H7 (cell line): Measurements from ENCODE around the gene MAGEB2. TPM values are rescaled to one million over a fixed set of nuclear protein-coding genes. Genes with fewer than 3 reads are reported as not detected.

Source experiments
- DNase-seq: peaks from one replicate; pipeline ENCODE4 v3.0.0; 2012
- H3K27me3 ChIP-seq: 2 replicates; pipeline ENCODE4 v1.6.0; 2011; ENCODE audit warnings: mild to moderate bottlenecking, low read length; ENCODE audit not compliant: control insufficient read depth, insufficient read depth
- H3K36me3 ChIP-seq: replicated peaks from 2 replicates; pipeline ENCODE4 v1.5.1; 2011; ENCODE audit warnings: low read length; ENCODE audit not compliant: control insufficient read depth, insufficient read depth
- H3K4me3 ChIP-seq: 2 replicates; pipeline ENCODE4 v1.5.1; 2011; ENCODE audit warnings: low read depth, mild to moderate bottlenecking, control low read depth, low read length, moderate library complexity; ENCODE audit not compliant: insufficient read depth
- total RNA-seq: library from RNA; depleted of rRNA; stranded (reverse); fragments of >200 nt; shearing (Covaris generic); gene quantifications from 2 replicates; pipeline ENCODE4 v1.2.3, GENCODE V29; 2014; rRNA removed

Gene MAGEB2
- total RNA-seq, 1 experiment from 2014 or later, result 0.35 TPM

GRCh38 chrX:30246769-30247489 lies 31.6 kb downstream of the MAGEB2 start, which contains the start of gene MAGEB1:
Gene MAGEB1, plus strand, starts transcription at chrX:30247146. Its CDS starts 3,348 bp downstream, at chrX:30250494.
- no peak within 1 kb of the TSS for H3K4me3 ChIP-seq
- DNase-seq, result peak; percentile 74
- H3K36me3 ChIP-seq, result no peaks in the 10 kb centered on the region
- no peaks in the 10 kb centered on the region for H3K27me3 ChIP-seq

- no peaks in the 10 kb centered on the region for H3K27me3 ChIP-seq
- H3K4me3 ChIP-seq, result no peak overlapping the region
- H3K36me3 ChIP-seq, result no peaks in the 10 kb centered on the region
- DNase-seq, result no peak
Measured at GRCh38 chrX:30248854-30249253, 33.5 kb downstream of the MAGEB2 start.

GRCh38 chrX:30253257-30253656 lies 37.9 kb downstream of the MAGEB2 start:
- Histone ChIP-seq H3K36me3 (no peaks in the 10 kb centered on the region), H3K27me3 (no peaks in the 10 kb centered on the region), H3K4me3 (no peak overlapping the region)
- no peak for DNase-seq

- DNase-seq, result no peak
- Histone ChIP-seq H3K4me3 (no peak overlapping the region), H3K36me3 (no peaks in the 10 kb centered on the region), H3K27me3 (no peaks in the 10 kb centered on the region)
Measured at GRCh38 chrX:30259927-30260326, 44.6 kb downstream of the MAGEB2 start.

DNA sequence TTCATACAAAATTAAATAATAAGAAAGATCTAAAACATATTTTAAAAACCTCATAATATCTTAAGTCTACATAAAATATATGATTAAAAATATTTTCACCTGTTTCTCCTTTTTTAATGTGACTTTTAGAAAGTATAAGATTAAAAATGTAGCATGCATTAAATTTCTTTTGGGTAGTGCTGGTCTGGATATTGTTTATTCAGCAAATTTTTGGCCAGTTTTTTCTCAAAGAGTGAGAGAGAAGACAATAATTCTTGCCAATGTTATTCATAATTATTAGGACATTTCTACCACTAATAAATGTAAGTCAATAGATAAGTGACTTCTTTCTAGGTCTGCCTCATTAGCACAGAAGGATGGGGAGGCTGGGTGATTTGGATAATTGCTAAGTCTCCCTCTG lies 45.6 kb downstream of the MAGEB2 start:
- no peak overlapping the region for H3K4me3 ChIP-seq
- no peaks in the 10 kb centered on the region for H3K27me3 ChIP-seq
- DNase-seq, result no peak
- H3K36me3 ChIP-seq, result no peaks in the 10 kb centered on the region

DNA sequence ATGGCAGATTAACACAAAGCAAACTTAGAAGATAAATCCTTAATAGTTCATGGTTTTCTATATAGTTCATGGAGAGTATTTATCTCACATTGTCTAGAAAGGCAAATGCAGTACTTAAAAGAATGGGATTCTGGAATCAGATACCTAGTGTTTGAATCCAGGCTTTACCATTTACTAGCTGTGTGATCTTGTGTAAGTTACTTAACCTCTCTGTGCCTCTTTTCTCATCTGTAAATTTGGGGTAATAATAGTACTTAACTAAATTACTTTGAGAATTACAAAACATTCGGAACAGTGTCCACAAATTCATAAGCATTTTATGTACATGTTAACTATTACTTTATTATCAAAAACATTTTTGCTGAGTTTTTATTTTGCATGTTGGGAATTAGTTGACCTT lies 47.4 kb downstream of the MAGEB2 start:
- no peaks in the 10 kb centered on the region for H3K27me3 ChIP-seq
- DNase-seq, result no peak
- H3K4me3 ChIP-seq, result no peak overlapping the region

More for the DNA sequence above, 47.4 kb downstream of the MAGEB2 start:
- no peaks in the 10 kb centered on the region for H3K36me3 ChIP-seq

Other genes starting within 250 kb of the MAGEB2 start
- 0.26 and 0.80 TPM in 2 replicates for gene MAGEB3, start 15.1 kb downstream of the MAGEB2 start, total RNA-seq
- gene MAGEB4, start 26.4 kb downstream of the MAGEB2 start, total RNA-seq, result not detected in 2 replicates
- 0.30 and 0.45 TPM in 2 replicates for gene MAGEB1, start 31.6 kb downstream of the MAGEB2 start, total RNA-seq
- 0.45 and 0.52 TPM in 2 replicates for gene NR0B1, start 93.8 kb downstream of the MAGEB2 start, total RNA-seq